Measurements from ENCODE around the gene OLA1.

The OLA1 gene

GRCh38 chr2:174054926-174055325 lies 193.4 kb downstream of the OLA1 start:
- Histone ChIP-seq H3K36me3 (ENCODE audit: control insufficient read depth, insufficient read depth, low read length) (no peaks in the 10 kb centered on the region), H3K27me3 (ENCODE audit: control insufficient read depth, insufficient read depth, low read length) (no peaks in the 10 kb centered on the region), H3K9me3 (ENCODE audit: control insufficient read depth, insufficient read depth, low read length) (no peaks in the 10 kb centered on the region), H3K4me1 (ENCODE audit: control insufficient read depth, insufficient read depth, low read length) (peaks cover 5% of the 10 kb centered on the region), H3K4me3 (ENCODE audit: low read length) (no peak overlapping the region), H3K27ac (ENCODE audit: low read length) (no peak overlapping the region)
- DNase-seq (ENCODE audit: low read depth, low spot score) = no peak
- no CpG with 5 or more reads among the region's 8 CpGs for WGBS (ENCODE audit: insufficient coverage, insufficient read length)

DNA sequence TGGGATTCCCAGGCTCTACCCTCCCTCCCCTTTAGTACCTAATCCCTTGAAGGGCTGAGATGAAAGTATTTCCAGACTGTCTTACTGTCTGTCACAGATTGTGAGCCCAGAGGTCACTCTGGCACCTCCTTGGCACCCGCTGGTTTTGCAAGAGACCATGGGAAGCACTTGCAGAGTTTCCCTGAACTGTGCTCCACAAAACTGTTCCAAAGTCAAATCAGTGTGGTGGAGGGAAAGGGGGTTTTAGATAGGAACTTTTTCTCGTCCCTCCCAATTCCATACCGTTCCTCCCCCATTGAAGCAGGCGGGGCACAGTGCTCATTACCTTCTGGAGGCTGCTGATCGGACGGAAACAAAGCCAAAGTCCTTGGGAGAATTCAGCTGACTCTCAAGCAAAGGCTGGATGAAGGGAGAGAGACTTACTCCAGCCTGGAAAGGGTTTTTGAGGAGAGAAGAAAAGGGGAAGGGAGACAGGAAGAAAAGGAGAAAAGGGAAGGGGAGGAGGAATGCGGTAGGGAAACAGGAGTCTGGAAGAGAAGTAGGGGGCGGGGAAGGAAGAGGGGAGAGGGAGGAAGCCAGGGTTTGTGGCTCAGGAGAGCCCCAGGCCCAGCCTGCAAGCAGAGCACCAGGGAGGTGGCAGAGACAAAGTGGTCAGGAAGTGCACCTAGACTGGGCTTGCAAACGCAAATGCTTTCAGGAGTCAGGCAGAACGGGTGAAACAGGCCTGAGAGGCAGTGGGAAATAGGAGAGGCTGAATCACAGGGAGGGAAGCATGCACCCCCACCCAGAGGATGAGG lies 194.8 kb downstream of the OLA1 start:
- no peak for DNase-seq (ENCODE audit: low read depth, low spot score)
- no CpG with 5 or more reads among the region's 10 CpGs for WGBS (ENCODE audit: insufficient coverage, insufficient read length)
- H3K4me1 ChIP-seq (ENCODE audit: control insufficient read depth, insufficient read depth, low read length) = peaks cover 5% of the 10 kb centered on the region
- no peak overlapping the region; the same call in 1 of the 2 replicates for H3K4me3 ChIP-seq (ENCODE audit: low read length)
- H3K36me3 ChIP-seq (ENCODE audit: control insufficient read depth, insufficient read depth, low read length) = no peaks in the 10 kb centered on the region
- no peaks in the 10 kb centered on the region for H3K9me3 ChIP-seq (ENCODE audit: control insufficient read depth, insufficient read depth, low read length)
- no peaks in the 10 kb centered on the region for H3K27me3 ChIP-seq (ENCODE audit: control insufficient read depth, insufficient read depth, low read length)
- no peak overlapping the region for H3K27ac ChIP-seq (ENCODE audit: low read length)

DNA sequence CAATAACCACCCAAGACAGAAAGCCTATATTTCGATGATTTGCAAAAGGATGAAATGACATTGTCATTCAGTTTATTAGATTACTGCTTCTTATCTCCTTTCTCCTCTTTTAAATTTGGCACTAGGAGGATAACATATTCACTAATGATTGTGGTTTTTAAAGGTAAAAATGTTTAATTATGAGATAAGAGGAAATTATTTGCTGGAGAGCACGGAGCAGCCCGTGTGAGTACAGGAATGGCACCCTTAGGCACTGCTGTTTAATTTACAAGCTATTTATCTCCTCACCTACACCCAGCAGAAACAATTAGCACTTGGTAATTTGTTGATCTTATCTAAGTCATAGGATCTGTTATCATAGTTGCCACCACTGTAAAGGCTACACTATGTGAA lies 195.8 kb downstream of the OLA1 start:
- H3K27me3 ChIP-seq (ENCODE audit: control insufficient read depth, insufficient read depth, low read length) = no peaks in the 10 kb centered on the region
- H3K36me3 ChIP-seq (ENCODE audit: control insufficient read depth, insufficient read depth, low read length) = no peaks in the 10 kb centered on the region
- WGBS (ENCODE audit: insufficient coverage, insufficient read length) = 100% methylated on average over 2 of the region's 3 CpGs
- no peak for DNase-seq (ENCODE audit: low read depth, low spot score)
- no peaks in the 10 kb centered on the region for H3K9me3 ChIP-seq (ENCODE audit: control insufficient read depth, insufficient read depth, low read length)
- H3K4me3 ChIP-seq (ENCODE audit: low read length) = no peak overlapping the region
- H3K27ac ChIP-seq (ENCODE audit: low read length) = no peak overlapping the region
- peaks cover 5% of the 10 kb centered on the region for H3K4me1 ChIP-seq (ENCODE audit: control insufficient read depth, insufficient read depth, low read length)

- H3K4me3 ChIP-seq (ENCODE audit: low read length) = no peak overlapping the region
- no peaks in the 10 kb centered on the region for H3K9me3 ChIP-seq (ENCODE audit: control insufficient read depth, insufficient read depth, low read length)
- no peaks in the 10 kb centered on the region for H3K36me3 ChIP-seq (ENCODE audit: control insufficient read depth, insufficient read depth, low read length)
- DNase-seq (ENCODE audit: low read depth, low spot score) = no peak
- no peaks in the 10 kb centered on the region for H3K27me3 ChIP-seq (ENCODE audit: control insufficient read depth, insufficient read depth, low read length)
- WGBS (ENCODE audit: insufficient coverage, insufficient read length) = no CpG with 5 or more reads among the region's 13 CpGs
- H3K4me1 ChIP-seq (ENCODE audit: control insufficient read depth, insufficient read depth, low read length) = peaks cover 5% of the 10 kb centered on the region
- H3K27ac ChIP-seq (ENCODE audit: low read length) = no peak overlapping the region
These were observed 196.4 kb downstream of the OLA1 start for GRCh38 chr2:174051741-174052583.

GRCh38 chr2:174051068-174051467 lies 197.3 kb downstream of the OLA1 start:
- no peak for DNase-seq (ENCODE audit: low read depth, low spot score)
- WGBS (ENCODE audit: insufficient coverage, insufficient read length) = no CpG with 5 or more reads among the region's 4 CpGs
- Histone ChIP-seq H3K27ac (ENCODE audit: low read length) (no peak overlapping the region), H3K4me3 (ENCODE audit: low read length) (no peak overlapping the region), H3K9me3 (ENCODE audit: control insufficient read depth, insufficient read depth, low read length) (no peaks in the 10 kb centered on the region), H3K4me1 (ENCODE audit: control insufficient read depth, insufficient read depth, low read length) (peaks cover 5% of the 10 kb centered on the region), H3K27me3 (ENCODE audit: control insufficient read depth, insufficient read depth, low read length) (no peaks in the 10 kb centered on the region), H3K36me3 (ENCODE audit: control insufficient read depth, insufficient read depth, low read length) (no peaks in the 10 kb centered on the region)

- H3K36me3 ChIP-seq (ENCODE audit: control insufficient read depth, insufficient read depth, low read length) = no peaks in the 10 kb centered on the region
- H3K4me3 ChIP-seq (ENCODE audit: low read length) = no peak overlapping the region
- no peak for DNase-seq (ENCODE audit: low read depth, low spot score)
- no peaks in the 10 kb centered on the region for H3K9me3 ChIP-seq (ENCODE audit: control insufficient read depth, insufficient read depth, low read length)
- H3K27ac ChIP-seq (ENCODE audit: low read length) = no peak overlapping the region
- no peaks in the 10 kb centered on the region for H3K27me3 ChIP-seq (ENCODE audit: control insufficient read depth, insufficient read depth, low read length)
- no CpG with 5 or more reads among the region's 2 CpGs for WGBS (ENCODE audit: insufficient coverage, insufficient read length)
- peaks cover 5% of the 10 kb centered on the region for H3K4me1 ChIP-seq (ENCODE audit: control insufficient read depth, insufficient read depth, low read length)
These were observed 198.4 kb downstream of the OLA1 start for GRCh38 chr2:174049895-174050294.

GRCh38 chr2:174048243-174048642 lies 200.1 kb downstream of the OLA1 start:
- H3K27me3 ChIP-seq (ENCODE audit: control insufficient read depth, insufficient read depth, low read length) = no peaks in the 10 kb centered on the region
- H3K4me1 ChIP-seq (ENCODE audit: control insufficient read depth, insufficient read depth, low read length) = peaks cover 3% of the 10 kb centered on the region
- H3K36me3 ChIP-seq (ENCODE audit: control insufficient read depth, insufficient read depth, low read length) = no peaks in the 10 kb centered on the region
- DNase-seq (ENCODE audit: low read depth, low spot score) = no peak
- no CpG with 5 or more reads among the region's 20 CpGs for WGBS (ENCODE audit: insufficient coverage, insufficient read length)
- no peaks in the 10 kb centered on the region for H3K9me3 ChIP-seq (ENCODE audit: control insufficient read depth, insufficient read depth, low read length)
- no peak overlapping the region for H3K27ac ChIP-seq (ENCODE audit: low read length)
- no peak overlapping the region for H3K4me3 ChIP-seq (ENCODE audit: low read length)

DNA sequence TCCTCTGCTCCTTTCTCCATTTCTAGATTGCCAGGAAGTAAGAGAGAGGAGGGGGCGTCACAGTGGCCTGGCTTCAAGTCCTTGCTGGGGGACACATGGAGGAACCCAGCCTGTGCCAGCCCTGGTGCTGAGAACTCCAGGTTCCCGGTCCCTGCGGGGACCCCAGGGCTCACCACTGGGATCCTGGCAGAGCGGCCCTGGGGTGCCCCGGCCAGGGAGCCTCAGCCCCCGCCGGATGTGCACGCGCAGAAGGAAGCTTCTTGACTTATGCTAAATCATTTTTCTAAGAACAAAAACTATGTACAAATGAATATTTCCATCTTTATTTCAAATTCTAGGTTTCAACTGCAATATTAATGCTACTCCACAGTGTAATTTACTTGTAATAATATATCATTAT lies 200.6 kb downstream of the OLA1 start:
- DNase-seq (ENCODE audit: low read depth, low spot score) = no peak
- Histone ChIP-seq H3K36me3 (ENCODE audit: control insufficient read depth, insufficient read depth, low read length) (no peaks in the 10 kb centered on the region), H3K27me3 (ENCODE audit: control insufficient read depth, insufficient read depth, low read length) (no peaks in the 10 kb centered on the region), H3K4me1 (ENCODE audit: control insufficient read depth, insufficient read depth, low read length) (peaks cover 3% of the 10 kb centered on the region), H3K9me3 (ENCODE audit: control insufficient read depth, insufficient read depth, low read length) (no peaks in the 10 kb centered on the region), H3K4me3 (ENCODE audit: low read length) (no peak overlapping the region), H3K27ac (ENCODE audit: low read length) (no peak overlapping the region)
- no CpG with 5 or more reads among the region's 9 CpGs for WGBS (ENCODE audit: insufficient coverage, insufficient read length)

GRCh38 chr2:174046172-174046571 lies 202.2 kb downstream of the OLA1 start:
- Histone ChIP-seq H3K9me3 (ENCODE audit: control insufficient read depth, insufficient read depth, low read length) (no peaks in the 10 kb centered on the region), H3K27me3 (ENCODE audit: control insufficient read depth, insufficient read depth, low read length) (no peaks in the 10 kb centered on the region), H3K4me3 (ENCODE audit: low read length) (no peak overlapping the region), H3K27ac (ENCODE audit: low read length) (no peak overlapping the region), H3K36me3 (ENCODE audit: control insufficient read depth, insufficient read depth, low read length) (no peaks in the 10 kb centered on the region), H3K4me1 (ENCODE audit: control insufficient read depth, insufficient read depth, low read length) (peaks cover 3% of the 10 kb centered on the region)
- no CpG with 5 or more reads among the region's 3 CpGs for WGBS (ENCODE audit: insufficient coverage, insufficient read length)
- no peak for DNase-seq (ENCODE audit: low read depth, low spot score)

GRCh38 chr2:174044556-174044955 lies 203.8 kb downstream of the OLA1 start:
- no peaks in the 10 kb centered on the region for H3K27me3 ChIP-seq (ENCODE audit: control insufficient read depth, insufficient read depth, low read length)
- no peaks in the 10 kb centered on the region for H3K36me3 ChIP-seq (ENCODE audit: control insufficient read depth, insufficient read depth, low read length)
- no peak overlapping the region for H3K4me3 ChIP-seq (ENCODE audit: low read length)
- DNase-seq (ENCODE audit: low read depth, low spot score) = no peak
- no CpG with 5 or more reads among the region's 3 CpGs for WGBS (ENCODE audit: insufficient coverage, insufficient read length)
- H3K27ac ChIP-seq (ENCODE audit: low read length) = no peak overlapping the region
- H3K9me3 ChIP-seq (ENCODE audit: control insufficient read depth, insufficient read depth, low read length) = no peaks in the 10 kb centered on the region
- peaks cover 1% of the 10 kb centered on the region for H3K4me1 ChIP-seq (ENCODE audit: control insufficient read depth, insufficient read depth, low read length)
